ENCODE results near the gene YWHAQ. TPM values are rescaled to one million over a fixed set of nuclear protein-coding genes. Genes with fewer than 3 reads are reported as not detected.

The YWHAQ gene
- total RNA-seq, 1 donor from 2014 or later, result 378 TPM

- Mint-ChIP-seq H3K27me3 (no peaks in the 10 kb centered on the region), H3K4me1 (ENCODE audit: low read depth) (peaks cover 11% of the 10 kb centered on the region), H3K27ac (peak overlapping the region; percentile 44), H3K36me3 (ENCODE audit: insufficient read depth) (peaks cover 2% of the 10 kb centered on the region), H3K4me3 (ENCODE audit: low read depth) (no peak overlapping the region), H3K9me3 (ENCODE audit: low read depth) (no peaks in the 10 kb centered on the region)
- no peak for TF ChIP-seq CTCF (IDR thresholded peaks at IDR 0.05; ENCODE audit: unreplicated experiment)
- no peak for DNase-seq (ENCODE audit: low spot score, unreplicated experiment)
Observed at GRCh38 chr2:9547262-9547991, 83.4 kb downstream of the YWHAQ start.

- no peak for DNase-seq (ENCODE audit: low spot score, unreplicated experiment)
- Mint-ChIP-seq H3K9me3 (ENCODE audit: low read depth) (no peaks in the 10 kb centered on the region), H3K27ac (no peak overlapping the region), H3K4me1 (ENCODE audit: low read depth) (peaks cover 6% of the 10 kb centered on the region), H3K27me3 (no peaks in the 10 kb centered on the region), H3K36me3 (ENCODE audit: insufficient read depth) (peaks cover 3% of the 10 kb centered on the region), H3K4me3 (ENCODE audit: low read depth) (no peak overlapping the region)
- no peak for TF ChIP-seq CTCF (IDR thresholded peaks at IDR 0.05; ENCODE audit: unreplicated experiment)
Observed at GRCh38 chr2:9545502-9545901, 85.3 kb downstream of the YWHAQ start.

- H3K27me3 Mint-ChIP-seq, result no peaks in the 10 kb centered on the region
- no peaks in the 10 kb centered on the region for H3K9me3 Mint-ChIP-seq (ENCODE audit: low read depth)
- H3K27ac Mint-ChIP-seq, result no peak overlapping the region
- no peak for TF ChIP-seq CTCF (IDR thresholded peaks at IDR 0.05; ENCODE audit: unreplicated experiment)
- peaks cover 5% of the 10 kb centered on the region for H3K36me3 Mint-ChIP-seq (ENCODE audit: insufficient read depth)
- peaks cover 5% of the 10 kb centered on the region for H3K4me1 Mint-ChIP-seq (ENCODE audit: low read depth)
- DNase-seq (ENCODE audit: low spot score, unreplicated experiment), result no peak
- no peak overlapping the region for H3K4me3 Mint-ChIP-seq (ENCODE audit: low read depth)
Observed at GRCh38 chr2:9543557-9543956, 87.2 kb downstream of the YWHAQ start.

GRCh38 chr2:9539531-9539930, 91.3 kb downstream of the YWHAQ start:
- H3K27me3 Mint-ChIP-seq, result no peaks in the 10 kb centered on the region
- no peak for TF ChIP-seq CTCF (IDR thresholded peaks at IDR 0.05; ENCODE audit: unreplicated experiment)
- H3K9me3 Mint-ChIP-seq (ENCODE audit: low read depth), result no peaks in the 10 kb centered on the region
- peaks cover 5% of the 10 kb centered on the region for H3K4me1 Mint-ChIP-seq (ENCODE audit: low read depth)
- no peak overlapping the region for H3K4me3 Mint-ChIP-seq (ENCODE audit: low read depth)
- peaks cover 7% of the 10 kb centered on the region for H3K36me3 Mint-ChIP-seq (ENCODE audit: insufficient read depth)
- DNase-seq (ENCODE audit: low spot score, unreplicated experiment), result no peak
- H3K27ac Mint-ChIP-seq, result no peak overlapping the region

- Mint-ChIP-seq H3K9me3 (ENCODE audit: low read depth) (no peaks in the 10 kb centered on the region), H3K27ac (no peak overlapping the region), H3K36me3 (ENCODE audit: insufficient read depth) (peaks cover 8% of the 10 kb centered on the region), H3K4me1 (ENCODE audit: low read depth) (peaks cover 5% of the 10 kb centered on the region), H3K4me3 (ENCODE audit: low read depth) (no peak overlapping the region), H3K27me3 (no peaks in the 10 kb centered on the region)
- no peak for DNase-seq (ENCODE audit: low spot score, unreplicated experiment)
- TF ChIP-seq CTCF (IDR thresholded peaks at IDR 0.05; ENCODE audit: unreplicated experiment), result no peak
Observed at GRCh38 chr2:9538000-9538507, 92.7 kb downstream of the YWHAQ start.

All from progenitor cell of endocrine pancreas (in vitro differentiated cells).